Subcutaneous adipose tissue (tissue), 4 donors: ENCODE measurements around the gene SFN. TPM values are rescaled to one million over a fixed set of nuclear protein-coding genes. Genes with fewer than 3 reads are reported as not detected.

Experiments
- total RNA-seq, 4 donors: library from RNA; depleted of rRNA; stranded (reverse); fragments of >200 nt; gene quantifications; one replicate each; pipeline ENCODE4 v1.1.0, GENCODE V29; 2016
- TF ChIP-seq, protein P1 (sequence below): fragments of 450-650 bp; IDR thresholded peaks from one replicate; pipeline ENCODE4 v1.5.1; 2016; ENCODE audit warnings: low read depth, mild to moderate bottlenecking, control low read depth, antibody characterized with exemption, moderate library complexity

SFN gene
- total RNA-seq: not detected

- TF ChIP-seq, protein P1, sequence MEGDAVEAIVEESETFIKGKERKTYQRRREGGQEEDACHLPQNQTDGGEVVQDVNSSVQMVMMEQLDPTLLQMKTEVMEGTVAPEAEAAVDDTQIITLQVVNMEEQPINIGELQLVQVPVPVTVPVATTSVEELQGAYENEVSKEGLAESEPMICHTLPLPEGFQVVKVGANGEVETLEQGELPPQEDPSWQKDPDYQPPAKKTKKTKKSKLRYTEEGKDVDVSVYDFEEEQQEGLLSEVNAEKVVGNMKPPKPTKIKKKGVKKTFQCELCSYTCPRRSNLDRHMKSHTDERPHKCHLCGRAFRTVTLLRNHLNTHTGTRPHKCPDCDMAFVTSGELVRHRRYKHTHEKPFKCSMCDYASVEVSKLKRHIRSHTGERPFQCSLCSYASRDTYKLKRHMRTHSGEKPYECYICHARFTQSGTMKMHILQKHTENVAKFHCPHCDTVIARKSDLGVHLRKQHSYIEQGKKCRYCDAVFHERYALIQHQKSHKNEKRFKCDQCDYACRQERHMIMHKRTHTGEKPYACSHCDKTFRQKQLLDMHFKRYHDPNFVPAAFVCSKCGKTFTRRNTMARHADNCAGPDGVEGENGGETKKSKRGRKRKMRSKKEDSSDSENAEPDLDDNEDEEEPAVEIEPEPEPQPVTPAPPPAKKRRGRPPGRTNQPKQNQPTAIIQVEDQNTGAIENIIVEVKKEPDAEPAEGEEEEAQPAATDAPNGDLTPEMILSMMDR: no peak
Observed at GRCh38 chr1:26862781-26863684, at the start of gene SFN. SFN (plus strand) TSS chr1:26863149; CDS start chr1:26863213, 64 bp downstream.

DNA sequence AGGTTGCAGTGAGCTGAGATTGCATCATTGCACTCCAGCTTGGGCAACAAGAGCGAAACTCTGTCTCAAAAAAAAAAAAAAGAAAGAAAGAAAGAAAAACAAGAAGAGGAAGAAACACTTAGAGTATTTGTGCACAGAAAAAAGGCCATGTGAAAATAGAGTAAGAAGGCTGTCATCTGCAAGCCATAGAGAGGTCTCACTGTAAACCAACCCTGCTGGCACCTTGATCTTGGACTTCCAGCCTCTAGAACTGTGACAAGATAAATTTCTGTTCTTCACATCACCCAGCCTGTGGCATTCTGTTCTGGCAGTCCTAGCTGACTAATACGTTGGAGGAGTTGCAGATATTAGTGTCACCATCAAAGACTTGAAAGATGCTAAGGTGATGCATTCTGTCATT is 48.6 kb upstream of the SFN start:
- TF ChIP-seq, protein P1: no peak

- TF ChIP-seq, protein P1: no peak
Observed at GRCh38 chr1:26814893-26815292, 48.1 kb upstream of the SFN start.

DNA sequence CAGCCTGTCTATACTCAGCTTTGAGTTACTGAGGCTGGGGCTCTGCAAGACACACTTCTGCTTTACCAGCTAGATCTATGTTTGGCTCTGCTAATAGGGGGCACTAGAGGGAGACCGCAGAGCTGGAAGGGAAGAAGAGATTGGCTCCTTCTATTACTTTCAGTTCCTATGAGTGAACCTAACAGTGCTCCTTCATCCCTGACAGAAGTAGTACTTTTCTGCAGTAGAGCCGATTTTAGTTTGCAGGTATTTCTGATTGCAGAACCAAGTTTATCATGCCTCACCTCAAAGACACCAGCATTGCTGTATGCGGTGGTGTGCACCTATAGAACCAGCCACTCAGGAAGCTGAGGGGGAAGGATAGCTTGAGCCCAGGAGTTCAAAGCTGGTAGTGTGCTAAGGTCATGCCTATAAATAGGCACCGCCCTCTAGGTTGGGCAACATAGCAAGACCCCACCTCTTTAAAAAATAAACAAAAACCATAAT is 42.1 kb upstream of the SFN start:
- TF ChIP-seq, protein P1: no peak

GRCh38 chr1:26822737-26823395 is 40.1 kb upstream of the SFN start:
- TF ChIP-seq, protein P1: no peak

GRCh38 chr1:26824731-26825130 is 38.2 kb upstream of the SFN start:
- TF ChIP-seq, protein P1: no peak
